22Rv1 (cell line): ENCODE results near the gene AR.

Source experiments
- CTCF ChIP-seq: fragments of 450-650 bp; IDR thresholded peaks from 2 replicates; pipeline ENCODE4 v1.5.1; 2017; ENCODE audit warnings: mild to moderate bottlenecking
- ZFX ChIP-seq: fragments of 450-650 bp; IDR thresholded peaks from 2 replicates; pipeline ENCODE4 v1.6.1; 2017; ENCODE audit warnings: antibody characterized with exemption, borderline replicate concordance

DNA sequence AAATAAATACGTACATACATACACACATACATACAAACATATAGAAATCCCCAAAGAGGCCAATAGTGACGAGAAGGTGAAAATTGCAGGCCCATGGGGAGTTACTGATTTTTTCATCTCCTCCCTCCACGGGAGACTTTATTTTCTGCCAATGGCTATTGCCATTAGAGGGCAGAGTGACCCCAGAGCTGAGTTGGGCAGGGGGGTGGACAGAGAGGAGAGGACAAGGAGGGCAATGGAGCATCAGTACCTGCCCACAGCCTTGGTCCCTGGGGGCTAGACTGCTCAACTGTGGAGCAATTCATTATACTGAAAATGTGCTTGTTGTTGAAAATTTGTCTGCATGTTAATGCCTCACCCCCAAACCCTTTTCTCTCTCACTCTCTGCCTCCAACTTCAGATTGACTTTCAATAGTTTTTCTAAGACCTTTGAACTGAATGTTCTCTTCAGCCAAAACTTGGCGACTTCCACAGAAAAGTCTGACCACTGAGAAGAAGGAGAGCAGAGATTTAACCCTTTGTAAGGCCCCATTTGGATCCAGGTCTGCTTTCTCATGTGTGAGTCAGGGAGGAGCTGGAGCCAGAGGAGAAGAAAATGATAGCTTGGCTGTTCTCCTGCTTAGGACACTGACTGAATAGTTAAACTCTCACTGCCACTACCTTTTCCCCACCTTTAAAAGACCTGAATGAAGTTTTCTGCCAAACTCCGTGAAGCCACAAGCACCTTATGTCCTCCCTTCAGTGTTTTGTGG, 180.7 kb downstream of the AR start:
- TF ChIP-seq CTCF (no peak), ZFX (no peak)
